ENCODE measurements around the gene TENT4B. TPM values are rescaled to one million over a fixed set of nuclear protein-coding genes. Genes with fewer than 3 reads are reported as not detected.

TENT4B gene
- total RNA-seq, 1 experiment from 2014 or later, result 28.6 TPM

GRCh38 chr16:50165473-50165872, 12.4 kb downstream of the TENT4B start:
- no TSS peak for BruUV-seq (replicated peaks)
- ChIA-PET CTCF (no interaction called here), POLR2A (no interaction called here)
- no peaks in the 10 kb centered on the region for H3K9me3 ChIP-seq
- intact Hi-C loops (cut with micrococcal nuclease; ENCODE audit: unreplicated experiment), result no loop called here
- Mint-ChIP-seq H3K36me3 (ENCODE audit: insufficient read depth, unreplicated experiment) (peaks cover 13% of the 10 kb centered on the region), H3K27ac (ENCODE audit: unreplicated experiment) (no peak overlapping the region), H3K4me3 (ENCODE audit: unreplicated experiment) (no peak overlapping the region), H3K9me3 (ENCODE audit: unreplicated experiment) (no peaks in the 10 kb centered on the region), H3K27me3 (ENCODE audit: insufficient read depth, unreplicated experiment) (no peaks in the 10 kb centered on the region), H3K4me1 (ENCODE audit: low read depth, unreplicated experiment) (peaks cover 14% of the 10 kb centered on the region)
- peaks cover 8% of the 10 kb centered on the region; the same call in 1 of the 2 replicates for H3K4me1 ChIP-seq
- no peak for DNase-seq
- TF ChIP-seq CTCF (IDR thresholded peaks at IDR 0.05; ENCODE audit: insufficient read depth in 1 of 2, low read depth in 1 of 2, low read length in 1 of 2, severe bottlenecking in 1 of 2, unreplicated experiment in 1 of 2), result no peak
- no peaks in the 10 kb centered on the region for H3K36me3 ChIP-seq (ENCODE audit: control insufficient read depth, insufficient read depth, low read length)
- H3K27me3 ChIP-seq (replicated peaks; ENCODE audit: control insufficient read depth, insufficient read depth, low read length), result no peaks in the 10 kb centered on the region
- no peak overlapping the region for H3K4me3 ChIP-seq (ENCODE audit: low read depth, low read length)

- peaks cover 16% of the 10 kb centered on the region for H3K36me3 Mint-ChIP-seq (ENCODE audit: insufficient read depth, unreplicated experiment)
- POLR2A ChIA-PET, result no interaction called here
- H3K27me3 Mint-ChIP-seq (ENCODE audit: insufficient read depth, unreplicated experiment), result no peaks in the 10 kb centered on the region
- no peak overlapping the region for H3K27ac Mint-ChIP-seq (ENCODE audit: unreplicated experiment)
- intact Hi-C loops (cut with micrococcal nuclease; ENCODE audit: unreplicated experiment), result no loop called here
- CTCF ChIA-PET, result no interaction called here
- Histone ChIP-seq H3K9me3 (no peaks in the 10 kb centered on the region), H3K36me3 (ENCODE audit: control insufficient read depth, insufficient read depth, low read length) (no peaks in the 10 kb centered on the region), H3K4me1 (peaks cover 8% of the 10 kb centered on the region; the same call in 1 of the 2 replicates), H3K4me3 (ENCODE audit: low read depth, low read length) (no peak overlapping the region), H3K27me3 (replicated peaks; ENCODE audit: control insufficient read depth, insufficient read depth, low read length) (no peaks in the 10 kb centered on the region)
- peaks cover 14% of the 10 kb centered on the region for H3K4me1 Mint-ChIP-seq (ENCODE audit: low read depth, unreplicated experiment)
- H3K4me3 Mint-ChIP-seq (ENCODE audit: unreplicated experiment), result no peak overlapping the region
- no TSS peak for BruUV-seq (replicated peaks)
- no peak for DNase-seq
- TF ChIP-seq CTCF (IDR thresholded peaks at IDR 0.05; ENCODE audit: insufficient read depth in 1 of 2, low read depth in 1 of 2, low read length in 1 of 2, severe bottlenecking in 1 of 2, unreplicated experiment in 1 of 2), result no peak
- no peaks in the 10 kb centered on the region for H3K9me3 Mint-ChIP-seq (ENCODE audit: unreplicated experiment)
These were observed 13.7 kb downstream of the TENT4B start for GRCh38 chr16:50166511-50167500.

- TF ChIP-seq CTCF (IDR thresholded peaks at IDR 0.05; ENCODE audit: insufficient read depth in 1 of 2, low read depth in 1 of 2, low read length in 1 of 2, severe bottlenecking in 1 of 2, unreplicated experiment in 1 of 2), result no peak
- no peaks in the 10 kb centered on the region for H3K27me3 Mint-ChIP-seq (ENCODE audit: insufficient read depth, unreplicated experiment)
- no peak overlapping the region for H3K27ac Mint-ChIP-seq (ENCODE audit: unreplicated experiment)
- H3K4me1 ChIP-seq, result peaks cover 8% of the 10 kb centered on the region; the same call in 1 of the 2 replicates
- H3K27me3 ChIP-seq (replicated peaks; ENCODE audit: control insufficient read depth, insufficient read depth, low read length), result no peaks in the 10 kb centered on the region
- no peak for DNase-seq
- no TSS peak for BruUV-seq (replicated peaks)
- H3K36me3 Mint-ChIP-seq (ENCODE audit: insufficient read depth, unreplicated experiment), result peaks cover 16% of the 10 kb centered on the region
- intact Hi-C loops (cut with micrococcal nuclease; ENCODE audit: unreplicated experiment), result no loop called here
- peaks cover 14% of the 10 kb centered on the region for H3K4me1 Mint-ChIP-seq (ENCODE audit: low read depth, unreplicated experiment)
- no peak overlapping the region for H3K4me3 Mint-ChIP-seq (ENCODE audit: unreplicated experiment)
- POLR2A ChIA-PET, result interaction anchor here (0.6 kb wide), 1 partner anchor 142 kb away, joined by 3 read pairs; no protein-coding TSS in a partner anchor
- H3K4me3 ChIP-seq (ENCODE audit: low read depth, low read length), result no peak overlapping the region
- H3K9me3 Mint-ChIP-seq (ENCODE audit: unreplicated experiment), result no peaks in the 10 kb centered on the region
- H3K9me3 ChIP-seq, result no peaks in the 10 kb centered on the region
- CTCF ChIA-PET, result no interaction called here
- no peaks in the 10 kb centered on the region for H3K36me3 ChIP-seq (ENCODE audit: control insufficient read depth, insufficient read depth, low read length)
These were observed 14.4 kb downstream of the TENT4B start for GRCh38 chr16:50167556-50167955.
